Mononuclear cell (primary cell): ENCODE data around the gene PSG11. TPM values are rescaled to one million over a fixed set of nuclear protein-coding genes. Genes with fewer than 3 reads are reported as not detected.
"Not testable (repeated sequence)": the region's sequence is repeated elsewhere in the genome, so short reads cannot be mapped to it uniquely, and the experiment has no call there.

ENCODE experiments used
- H3K27me3 ChIP-seq: 2 replicates; pipeline ENCODE4 v1.6.0; 2011; ENCODE audit warnings: low read length, control low read depth; ENCODE audit not compliant: insufficient read depth
- H3K4me1 ChIP-seq: 2 replicates; pipeline ENCODE4 v1.5.1; 2011; ENCODE audit warnings: mild to moderate bottlenecking, low read length, control low read depth; ENCODE audit not compliant: insufficient read depth
- H3K4me3 ChIP-seq: 2 replicates; pipeline ENCODE4 v1.5.1; 2011; ENCODE audit warnings: mild to moderate bottlenecking, low read length, moderate library complexity
- H3K9me3 ChIP-seq: 2 replicates; pipeline ENCODE4 v1.5.1; 2011; ENCODE audit warnings: low read depth, mild to moderate bottlenecking, control low read depth, low read length
- total RNA-seq: library from RNA; depleted of rRNA; stranded (reverse); fragments of >200 nt; gene quantifications from one replicate; pipeline ENCODE4 v1.2.3, GENCODE V29; 2012

Gene PSG11
- total RNA-seq, 1 donor = not detected

DNA sequence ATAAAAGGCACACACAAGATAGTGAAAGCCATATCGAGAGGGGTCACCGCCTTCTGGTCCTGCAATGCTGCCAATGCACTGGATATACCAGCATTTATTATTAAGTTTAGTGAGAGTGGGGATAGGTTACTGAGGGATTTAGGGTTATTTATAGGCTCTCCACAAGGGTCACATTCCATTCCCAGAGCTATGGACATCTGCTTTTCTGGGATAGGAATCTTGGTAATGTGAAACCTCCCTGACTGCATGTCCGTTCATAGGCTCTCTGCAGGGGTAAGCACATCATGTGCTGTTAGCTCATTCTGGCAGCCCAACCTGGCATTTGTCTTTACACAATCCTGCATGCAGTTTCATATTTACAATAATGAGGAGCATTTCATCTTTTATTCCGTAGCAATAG is 21.4 kb downstream of the PSG11 start:
- not testable (repeated sequence) for H3K4me1 ChIP-seq, H3K9me3 ChIP-seq, H3K27me3 ChIP-seq, H3K4me3 ChIP-seq

DNA sequence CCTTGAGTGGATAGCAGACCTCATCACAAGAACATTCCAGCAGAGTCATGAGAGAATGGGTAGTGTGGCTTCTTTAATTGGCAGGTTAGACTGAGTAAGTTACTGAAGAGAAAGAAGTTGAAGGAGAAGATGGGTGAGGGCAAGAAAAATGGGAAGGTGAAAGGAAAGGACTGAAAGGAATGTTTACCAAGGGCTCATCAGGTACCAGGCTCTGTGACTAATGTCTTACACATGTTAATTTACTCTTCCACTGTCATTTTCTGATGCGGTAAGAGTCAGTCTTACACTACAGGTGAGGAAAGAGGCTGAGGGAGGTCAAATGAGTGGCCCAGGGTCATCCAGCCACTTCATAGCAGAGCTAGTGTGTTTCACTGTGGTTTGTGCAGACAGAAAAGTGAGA is 22.6 kb downstream of the PSG11 start:
- H3K27me3 ChIP-seq, H3K4me1 ChIP-seq, H3K4me3 ChIP-seq, H3K9me3 ChIP-seq: not testable (repeated sequence)

DNA sequence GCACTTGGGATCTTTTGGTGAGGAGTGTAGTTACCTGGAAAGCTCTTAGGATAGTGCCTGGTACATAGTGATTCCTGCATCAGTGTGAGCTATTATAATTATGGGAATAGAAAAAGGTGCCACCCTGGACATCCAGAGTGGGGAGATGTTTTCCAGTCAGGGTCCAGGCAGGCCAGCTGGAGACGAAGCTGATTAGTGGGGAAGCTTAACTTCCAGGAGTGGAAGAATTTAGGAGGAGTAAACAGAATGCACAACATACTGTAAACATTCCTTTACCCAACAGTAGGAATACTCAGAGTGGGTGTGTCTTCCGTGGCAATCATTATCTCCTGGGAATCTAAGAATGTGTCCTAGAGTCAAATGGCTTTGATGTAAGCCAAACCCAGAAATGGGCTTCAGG is 23.3 kb downstream of the PSG11 start:
- H3K4me3 ChIP-seq, H3K9me3 ChIP-seq, H3K4me1 ChIP-seq, H3K27me3 ChIP-seq: not testable (repeated sequence)

DNA sequence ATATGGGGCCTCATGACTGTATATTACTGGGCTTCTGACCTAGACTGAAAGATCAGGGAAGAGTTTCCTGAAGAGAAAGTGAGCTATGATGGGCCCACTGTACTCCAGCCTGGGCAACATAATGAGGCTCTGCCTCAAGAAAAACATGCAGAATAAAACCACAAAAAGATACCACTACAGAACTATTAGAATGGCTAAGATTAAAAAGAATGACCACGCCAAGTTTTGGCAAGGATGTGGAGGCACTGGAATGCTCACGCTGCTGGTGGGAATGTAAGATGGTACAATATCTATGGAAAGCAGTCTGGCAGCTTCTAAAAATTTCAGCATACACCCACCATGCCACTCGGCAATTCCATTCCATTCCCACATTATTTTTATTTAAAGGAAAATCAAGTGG is 30.1 kb downstream of the PSG11 start:
- not testable (repeated sequence) for H3K27me3 ChIP-seq, H3K4me1 ChIP-seq, H3K9me3 ChIP-seq, H3K4me3 ChIP-seq

DNA sequence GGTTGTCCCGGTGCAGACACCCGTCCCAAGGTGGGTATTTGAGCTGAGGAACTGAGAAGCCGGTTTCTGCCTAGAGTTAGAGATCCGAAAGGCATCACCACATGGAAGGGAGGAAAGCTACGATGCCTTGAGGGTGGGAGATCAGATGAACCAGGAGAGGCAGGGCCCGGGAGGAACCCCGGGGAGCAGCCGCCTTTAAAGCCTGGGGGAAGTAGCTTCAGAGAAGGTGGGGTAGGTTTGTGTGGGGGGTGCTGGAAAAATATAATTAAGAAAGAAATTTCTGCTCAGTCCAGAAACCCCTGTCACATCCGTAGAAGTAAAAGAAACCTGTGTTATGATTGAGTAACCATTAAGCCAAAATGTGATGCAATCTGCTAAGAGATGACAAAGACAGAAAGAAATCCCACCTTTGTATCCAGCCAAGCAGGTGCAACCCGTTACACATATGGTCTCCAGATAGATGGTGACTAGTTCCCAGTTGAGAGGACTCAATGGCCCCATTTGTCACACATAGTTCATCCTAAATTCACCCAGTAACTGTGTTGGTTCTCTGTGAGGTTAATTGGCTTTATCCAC is 34.2 kb downstream of the PSG11 start:
- not testable (repeated sequence) for H3K4me1 ChIP-seq, H3K4me3 ChIP-seq, H3K9me3 ChIP-seq, H3K27me3 ChIP-seq

DNA sequence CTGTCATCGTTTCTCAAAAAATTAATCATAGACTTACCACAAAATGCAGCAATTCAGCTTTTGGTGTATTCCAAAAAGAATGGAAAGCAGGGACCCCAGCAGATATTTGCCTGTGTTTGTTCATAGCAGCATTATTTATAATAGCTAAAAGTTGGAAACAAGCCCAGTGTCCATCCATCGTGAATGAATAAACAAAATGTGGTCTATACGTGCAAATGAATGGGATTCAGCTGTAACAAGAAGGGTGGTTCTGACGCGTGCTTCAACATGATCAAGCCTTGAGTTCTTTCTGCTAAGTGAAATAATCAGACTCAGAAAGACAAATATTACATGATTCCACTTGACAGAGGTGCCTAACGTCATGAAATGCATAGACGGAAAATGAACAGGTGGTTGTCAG is 36.4 kb downstream of the PSG11 start:
- Histone ChIP-seq H3K4me3 (no peak overlapping the region), H3K27me3 (no peaks in the 10 kb centered on the region), H3K9me3 (no peaks in the 10 kb centered on the region), H3K4me1 (no peaks in the 10 kb centered on the region)

DNA sequence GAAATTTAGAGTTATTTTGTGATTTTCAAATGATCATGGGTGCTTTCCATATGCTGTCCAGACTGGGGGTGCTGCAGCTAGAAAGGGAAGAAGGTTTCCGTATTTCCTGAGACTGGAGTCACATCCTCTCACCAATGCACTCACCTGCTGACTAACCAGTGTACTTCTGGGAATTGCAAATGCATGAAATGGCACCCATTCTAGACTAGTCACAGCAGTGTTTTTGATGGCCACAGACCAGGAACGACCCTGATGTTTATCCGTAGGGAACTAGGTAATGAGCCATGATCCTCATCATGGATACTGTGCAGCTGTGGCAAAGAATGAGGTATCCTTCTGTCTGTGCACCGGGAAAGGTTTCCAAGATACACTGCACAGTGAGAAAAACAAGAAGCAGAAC is 37.1 kb downstream of the PSG11 start:
- not testable (repeated sequence) for H3K27me3 ChIP-seq, H3K4me1 ChIP-seq, H3K9me3 ChIP-seq, H3K4me3 ChIP-seq

DNA sequence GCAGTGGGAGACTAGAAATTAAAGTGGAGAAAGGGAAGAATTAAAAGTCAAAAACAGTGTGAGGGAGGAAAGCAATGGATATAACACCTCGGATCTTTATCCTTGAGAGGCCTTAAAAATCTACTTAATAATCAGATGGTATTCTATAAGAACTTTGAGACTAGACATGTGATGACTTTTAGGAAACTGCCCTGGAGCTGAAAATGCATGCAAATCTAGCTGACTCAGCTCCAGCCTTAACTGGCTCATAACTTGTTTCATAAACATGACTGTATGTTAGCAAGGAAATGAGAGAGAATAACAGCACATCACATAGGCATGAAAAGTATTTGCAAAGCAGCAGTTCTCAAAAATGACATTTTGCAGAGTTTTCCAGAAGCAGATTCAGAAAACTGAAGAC is 38.1 kb downstream of the PSG11 start:
- not testable (repeated sequence) for H3K4me3 ChIP-seq, H3K4me1 ChIP-seq, H3K9me3 ChIP-seq, H3K27me3 ChIP-seq

DNA sequence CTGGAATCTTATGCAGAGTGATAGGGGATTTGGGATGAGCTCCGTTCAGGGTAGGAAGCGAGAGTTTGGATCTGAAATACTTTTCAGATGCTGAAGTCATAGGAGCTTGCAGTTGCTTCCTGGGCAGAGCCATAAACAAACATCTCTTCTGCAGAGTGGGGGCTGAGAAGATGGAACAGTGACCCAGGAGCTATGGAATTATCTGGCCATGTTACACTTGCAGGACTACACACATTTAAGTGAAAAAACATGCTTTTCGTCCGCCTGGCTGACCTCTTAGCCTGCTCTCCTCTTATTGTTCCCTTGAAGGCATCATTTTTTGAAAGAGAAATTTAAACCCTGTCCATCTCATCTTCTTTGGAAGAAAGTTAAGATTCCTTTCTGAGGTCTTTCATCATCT is 40.7 kb downstream of the PSG11 start:
- no peaks in the 10 kb centered on the region for H3K9me3 ChIP-seq
- H3K4me3 ChIP-seq = no peak overlapping the region
- H3K4me1 ChIP-seq = no peaks in the 10 kb centered on the region
- no peaks in the 10 kb centered on the region for H3K27me3 ChIP-seq

DNA sequence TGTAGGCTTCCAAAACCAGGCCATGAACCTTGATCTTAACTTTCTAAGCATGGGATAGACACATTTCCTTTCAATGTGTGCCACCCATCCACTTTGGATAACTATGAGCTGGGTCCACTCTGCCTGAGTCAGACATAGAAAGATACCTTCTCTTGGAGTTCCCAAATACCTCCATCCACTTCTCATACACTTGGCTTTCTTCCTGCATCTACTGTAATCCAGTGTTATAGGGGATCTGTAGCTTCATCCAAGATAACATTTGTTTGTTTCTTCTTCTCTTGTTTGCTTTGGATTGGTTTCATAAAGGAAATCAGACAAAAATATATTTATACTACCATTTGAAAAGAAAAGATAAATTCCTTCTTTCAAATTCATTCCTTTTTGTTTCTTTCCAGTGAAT is 44.2 kb downstream of the PSG11 start:
- not testable (repeated sequence) for H3K4me1 ChIP-seq

DNA sequence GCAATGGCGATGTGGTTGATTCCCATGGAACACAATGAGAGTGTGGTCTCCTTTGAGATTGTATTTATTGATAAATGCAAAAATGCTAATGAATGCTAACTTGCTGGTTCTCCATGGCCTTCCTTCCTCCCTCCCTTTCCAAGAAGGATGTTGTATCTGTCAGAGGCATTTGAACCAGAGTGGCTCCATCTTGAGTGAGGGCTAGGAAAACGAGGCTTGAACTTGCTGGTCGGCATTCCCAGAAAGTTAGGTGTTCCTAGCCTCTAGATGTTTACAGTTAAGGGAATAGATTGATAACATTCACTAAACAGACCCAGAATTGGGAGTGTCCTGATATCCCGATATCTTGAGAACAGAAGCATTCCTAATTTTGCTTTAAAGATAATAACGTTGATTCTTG is 54.8 kb downstream of the PSG11 start:
- not testable (repeated sequence) for H3K4me3 ChIP-seq, H3K4me1 ChIP-seq, H3K27me3 ChIP-seq, H3K9me3 ChIP-seq

More for the DNA sequence above, 44.2 kb downstream of the PSG11 start:
- not testable (repeated sequence) for H3K27me3 ChIP-seq, H3K9me3 ChIP-seq, H3K4me3 ChIP-seq

DNA sequence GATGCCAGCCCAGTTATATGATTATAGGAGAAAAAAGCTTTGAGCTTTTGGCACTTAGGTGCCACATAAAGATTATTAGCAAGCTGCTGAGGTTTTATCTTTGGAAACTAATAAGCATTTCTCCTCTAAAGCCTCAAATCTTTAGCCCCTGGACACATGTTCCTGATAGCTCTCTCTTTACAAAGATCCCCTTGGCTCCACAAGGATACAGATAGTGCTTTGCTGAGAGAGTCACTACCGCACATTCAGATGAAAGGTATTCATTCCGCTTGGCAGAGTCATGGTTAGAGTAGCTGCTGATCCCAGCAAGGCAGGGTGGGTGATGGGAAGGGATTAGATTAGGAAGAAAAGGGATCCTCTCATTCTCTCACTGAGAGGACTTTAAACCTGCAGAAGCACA is 61.1 kb downstream of the PSG11 start:
- H3K4me1 ChIP-seq = no peaks in the 10 kb centered on the region
- H3K9me3 ChIP-seq = no peaks in the 10 kb centered on the region
- H3K4me3 ChIP-seq = no peak overlapping the region
- no peaks in the 10 kb centered on the region for H3K27me3 ChIP-seq

DNA sequence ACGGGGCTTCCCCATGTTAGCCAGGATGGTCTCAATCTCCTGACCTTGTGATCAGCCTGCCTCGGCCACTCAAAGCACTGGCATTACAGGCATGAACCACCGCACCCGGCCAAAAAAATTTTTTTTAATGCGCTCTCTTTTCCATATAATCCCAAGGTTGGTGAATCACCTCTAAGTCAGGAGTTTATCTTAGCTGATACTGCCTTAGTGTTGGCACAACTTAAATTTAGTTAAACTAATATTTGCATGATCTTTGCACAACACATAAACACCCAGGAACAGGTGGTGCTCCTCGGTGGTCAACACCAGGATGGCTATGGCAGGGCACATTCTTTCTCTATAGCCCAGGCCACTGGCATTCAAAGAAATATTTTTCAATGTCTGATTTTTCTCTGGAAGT is 65.2 kb downstream of the PSG11 start:
- Histone ChIP-seq H3K27me3 (no peaks in the 10 kb centered on the region), H3K4me1 (no peaks in the 10 kb centered on the region), H3K4me3 (no peak overlapping the region), H3K9me3 (no peaks in the 10 kb centered on the region)

Other genes starting within 250 kb of the PSG11 start
- gene PSG1, start 146.8 kb downstream of the PSG11 start, total RNA-seq = not detected
- gene PSG6, start 108.6 kb downstream of the PSG11 start, total RNA-seq = not detected
- 0.10 TPM for gene PSG7, start 89.3 kb downstream of the PSG11 start, total RNA-seq
- not detected for gene PSG2, start 56.2 kb upstream of the PSG11 start, total RNA-seq
- gene PSG5, start 160.1 kb upstream of the PSG11 start, total RNA-seq = not detected
- gene PSG4, start 179.2 kb upstream of the PSG11 start, total RNA-seq = not detected
- not detected for gene PSG9, start 243.1 kb upstream of the PSG11 start, total RNA-seq